WTC11 (cell line): ENCODE results near the gene SNAP47. TPM values are rescaled to one million over a fixed set of nuclear protein-coding genes. Genes with fewer than 3 reads are reported as not detected.

Experiments used
- ATAC-seq: fragments of 200-7000 bp; cut with Tn5 transposase; 2 replicates; pipeline ENCODE4 v1.10.0; 2021; ENCODE audit warnings: mild to moderate bottlenecking, moderate library complexity
- CTCF ChIA-PET: fragments of 300-600 bp; sonication (Branson Sonifier 250); formaldehyde crosslinking; loops from one replicate; lab custom pipeline; 2021; ENCODE audit warnings: antibody characterized with exemption; lab: Charles Lee
- POLR2A ChIA-PET: fragments of 350-600 bp; sonication (Branson Sonifier 250); formaldehyde crosslinking; loops from one replicate; lab custom pipeline; 2021; ENCODE audit warnings: antibody characterized with exemption; lab: Charles Lee
- DNase-seq: peaks from one replicate; pipeline ENCODE4 v3.0.0; 2021; ENCODE audit warnings: low spot score
- H3K27ac Mint-ChIP-seq: 2 replicates; pipeline ENCODE4 v1.8.0; 2021; ENCODE audit warnings: mixed read lengths
- H3K27me3 Mint-ChIP-seq: 2 replicates; pipeline ENCODE4 v1.8.0; 2021; ENCODE audit warnings: low read depth, mild to moderate bottlenecking, moderate library complexity, mixed read lengths
- H3K36me3 Mint-ChIP-seq: 2 replicates; pipeline ENCODE4 v1.8.0; 2021; ENCODE audit warnings: mixed read lengths
- H3K4me1 Mint-ChIP-seq: 2 replicates; pipeline ENCODE4 v1.8.0; 2022; ENCODE audit warnings: mixed read lengths
- H3K4me3 Mint-ChIP-seq: 2 replicates; pipeline ENCODE4 v1.8.0; 2021; ENCODE audit warnings: mild to moderate bottlenecking, moderate library complexity, mixed read lengths
- H3K9me3 Mint-ChIP-seq: 2 replicates; pipeline ENCODE4 v1.8.0; 2021; ENCODE audit warnings: mixed read lengths
- CREB1 ChIP-seq: sonication (generic); formaldehyde crosslinking; IDR thresholded peaks from 2 replicates; pipeline ENCODE4 v1.8.0; 2023; ENCODE audit warnings: mild to moderate bottlenecking, missing genetic modification reagents
- E2F1 ChIP-seq: sonication (generic); formaldehyde crosslinking; IDR thresholded peaks from 2 replicates; pipeline ENCODE4 v1.8.0; 2022; ENCODE audit warnings: mild to moderate bottlenecking, missing genetic modification reagents
- E2F5 ChIP-seq: sonication (generic); formaldehyde crosslinking; IDR thresholded peaks from 2 replicates; pipeline ENCODE4 v1.8.1; 2022; ENCODE audit warnings: mild to moderate bottlenecking, moderate library complexity, missing genetic modification reagents
- ETV6 ChIP-seq: sonication (generic); formaldehyde crosslinking; IDR thresholded peaks from 2 replicates; pipeline ENCODE4 v1.8.1; 2022; ENCODE audit warnings: mild to moderate bottlenecking, missing genetic modification reagents
- HMGA2 ChIP-seq: fragments of 250-450 bp; sonication (Bioruptor Pico); IDR thresholded peaks from 2 replicates; pipeline ENCODE4 v1.4.0; 2021; ENCODE audit warnings: mild to moderate bottlenecking, moderate library complexity
- HMGXB4 ChIP-seq: sonication (generic); formaldehyde crosslinking; IDR thresholded peaks from 2 replicates; pipeline ENCODE4 v1.8.1; 2023; ENCODE audit warnings: mild to moderate bottlenecking, moderate library complexity, missing genetic modification reagents
- JUN ChIP-seq: sonication (generic); formaldehyde crosslinking; IDR thresholded peaks from 2 replicates; pipeline ENCODE4 v1.8.0; 2023; ENCODE audit warnings: mild to moderate bottlenecking, missing genetic modification reagents
- MLX ChIP-seq: sonication (generic); formaldehyde crosslinking; IDR thresholded peaks from 2 replicates; pipeline ENCODE4 v1.8.1; 2023; ENCODE audit warnings: mild to moderate bottlenecking, missing genetic modification reagents, moderate library complexity
- NFYB ChIP-seq: sonication (generic); formaldehyde crosslinking; conservative IDR thresholded peaks from 2 replicates; pipeline ENCODE4 v1.8.0; 2022; ENCODE audit warnings: low read depth, missing genetic modification reagents
- NR2C2 ChIP-seq: sonication (generic); formaldehyde crosslinking; IDR thresholded peaks from 2 replicates; pipeline ENCODE4 v1.8.0; 2022; ENCODE audit warnings: mild to moderate bottlenecking, missing genetic modification reagents
- PRRX2 ChIP-seq: fragments of 250-450 bp; sonication (Bioruptor Pico); IDR thresholded peaks from 2 replicates; pipeline ENCODE4 v1.8.0; 2021; ENCODE audit warnings: mild to moderate bottlenecking
- RELA ChIP-seq: sonication (generic); formaldehyde crosslinking; IDR thresholded peaks from 2 replicates; pipeline ENCODE4 v1.8.1; 2022; ENCODE audit warnings: missing genetic modification reagents, mild to moderate bottlenecking, borderline replicate concordance
- SMAD4 ChIP-seq: sonication (generic); formaldehyde crosslinking; IDR thresholded peaks from 2 replicates; pipeline ENCODE4 v1.8.0; 2022; ENCODE audit warnings: mild to moderate bottlenecking, missing genetic modification reagents
- SP1 ChIP-seq: sonication (generic); formaldehyde crosslinking; conservative IDR thresholded peaks from 2 replicates; pipeline ENCODE4 v1.8.1; 2022; ENCODE audit warnings: missing genetic modification reagents
- TP53 ChIP-seq: sonication (generic); formaldehyde crosslinking; IDR thresholded peaks from 2 replicates; pipeline ENCODE4 v1.8.1; 2023; ENCODE audit warnings: mild to moderate bottlenecking, missing genetic modification reagents
- ZMAT4 ChIP-seq: fragments of 250-450 bp; sonication (Bioruptor Pico); IDR thresholded peaks from 2 replicates; pipeline ENCODE4 v1.9.0; 2021; ENCODE audit warnings: mild to moderate bottlenecking
- ZNF138 ChIP-seq: sonication (generic); formaldehyde crosslinking; conservative IDR thresholded peaks from 2 replicates; pipeline ENCODE4 v1.8.1; 2022; ENCODE audit warnings: mild to moderate bottlenecking, moderate library complexity, missing genetic modification reagents
- ZNF281 ChIP-seq: sonication (generic); formaldehyde crosslinking; IDR thresholded peaks from 2 replicates; pipeline ENCODE4 v1.8.0; 2023; ENCODE audit warnings: mild to moderate bottlenecking, missing genetic modification reagents
- ZNF423 ChIP-seq: fragments of 250-450 bp; sonication (Bioruptor Pico); IDR thresholded peaks from 2 replicates; pipeline ENCODE4 v2.1.2; 2022; ENCODE audit warnings: mild to moderate bottlenecking, moderate library complexity
- total RNA-seq: library from RNA; stranded (reverse); gene quantifications from 3 replicates; pipeline ENCODE4 v1.2.3, GENCODE V29; 2021
- TF ChIP-seq, protein P1 (sequence below): fragments of 250-450 bp; sonication (Bioruptor Pico); IDR thresholded peaks from 2 replicates; pipeline ENCODE4 v1.8.0; 2021; ENCODE audit warnings: mild to moderate bottlenecking

The SNAP47 gene
- total RNA-seq, 1 experiment from 2014 or later = 50.8 TPM

DNA sequence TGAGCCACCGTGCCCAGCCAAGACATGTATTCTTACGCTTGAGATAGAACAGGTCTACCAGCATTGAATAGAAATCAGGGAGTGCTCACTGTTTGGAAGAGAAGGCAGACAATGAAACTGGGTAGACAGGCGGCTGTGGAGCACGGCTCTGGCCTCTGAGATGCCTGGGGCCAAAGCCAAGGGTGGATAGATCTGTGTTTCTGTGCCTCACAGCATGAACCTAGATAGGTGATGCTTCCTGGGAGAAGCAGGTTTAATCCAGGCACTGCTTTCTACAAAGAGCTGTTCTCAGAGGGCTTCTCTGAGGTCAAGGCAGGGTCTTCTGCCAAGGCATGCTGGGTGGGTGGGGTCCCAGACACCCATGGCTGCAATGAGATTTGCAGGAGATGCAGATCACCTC is 55.6 kb downstream of the SNAP47 start:
- DNase-seq (no peak), ATAC-seq (no peak)
- H3K27ac Mint-ChIP-seq = no peak overlapping the region
- H3K9me3 Mint-ChIP-seq = no peaks in the 10 kb centered on the region
- peaks cover 24% of the 10 kb centered on the region for H3K4me1 Mint-ChIP-seq
- no peak for TF ChIP-seq RELA
- TF ChIP-seq MLX = no peak
- TF ChIP-seq NR2C2 (CRISPR knock-in tag) = no peak
- no peak for TF ChIP-seq E2F1
- no peak for TF ChIP-seq ZNF138 (CRISPR knock-in tag)
- TF ChIP-seq SP1 (CRISPR knock-in tag) = no peak
- TF ChIP-seq, protein P1, sequence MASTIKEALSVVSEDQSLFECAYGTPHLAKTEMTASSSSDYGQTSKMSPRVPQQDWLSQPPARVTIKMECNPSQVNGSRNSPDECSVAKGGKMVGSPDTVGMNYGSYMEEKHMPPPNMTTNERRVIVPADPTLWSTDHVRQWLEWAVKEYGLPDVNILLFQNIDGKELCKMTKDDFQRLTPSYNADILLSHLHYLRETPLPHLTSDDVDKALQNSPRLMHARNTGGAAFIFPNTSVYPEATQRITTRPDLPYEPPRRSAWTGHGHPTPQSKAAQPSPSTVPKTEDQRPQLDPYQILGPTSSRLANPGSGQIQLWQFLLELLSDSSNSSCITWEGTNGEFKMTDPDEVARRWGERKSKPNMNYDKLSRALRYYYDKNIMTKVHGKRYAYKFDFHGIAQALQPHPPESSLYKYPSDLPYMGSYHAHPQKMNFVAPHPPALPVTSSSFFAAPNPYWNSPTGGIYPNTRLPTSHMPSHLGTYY (CRISPR knock-in tag) = no peak
- no peak for TF ChIP-seq ZNF281 (CRISPR knock-in tag)
- no peak for TF ChIP-seq NFYB (CRISPR knock-in tag)
- TF ChIP-seq ZNF423 (CRISPR knock-in tag) = no peak
- no peak for TF ChIP-seq CREB1
- TF ChIP-seq JUN (CRISPR knock-in tag) = no peak
- TF ChIP-seq E2F5 (CRISPR knock-in tag) = no peak
- no peak for TF ChIP-seq HMGXB4 (CRISPR knock-in tag)
- TF ChIP-seq HMGA2 (CRISPR knock-in tag) = no peak
- TF ChIP-seq PRRX2 (CRISPR knock-in tag) = no peak
- TF ChIP-seq ZMAT4 (CRISPR knock-in tag) = no peak
- no peak for TF ChIP-seq SMAD4 (CRISPR knock-in tag)
- TF ChIP-seq TP53 = no peak
- no peak for TF ChIP-seq ETV6 (CRISPR knock-in tag)
- CTCF ChIA-PET = no interaction called here
- no peaks in the 10 kb centered on the region for H3K36me3 Mint-ChIP-seq
- peaks cover 41% of the 10 kb centered on the region for H3K27me3 Mint-ChIP-seq
- no peak overlapping the region for H3K4me3 Mint-ChIP-seq
- POLR2A ChIA-PET = no interaction called here
